ENCODE data around the gene LRRC8E.
"Not testable (repeated sequence)": the region's sequence is repeated elsewhere in the genome, so short reads cannot be mapped to it uniquely, and the experiment has no call there.

LRRC8E gene

DNA sequence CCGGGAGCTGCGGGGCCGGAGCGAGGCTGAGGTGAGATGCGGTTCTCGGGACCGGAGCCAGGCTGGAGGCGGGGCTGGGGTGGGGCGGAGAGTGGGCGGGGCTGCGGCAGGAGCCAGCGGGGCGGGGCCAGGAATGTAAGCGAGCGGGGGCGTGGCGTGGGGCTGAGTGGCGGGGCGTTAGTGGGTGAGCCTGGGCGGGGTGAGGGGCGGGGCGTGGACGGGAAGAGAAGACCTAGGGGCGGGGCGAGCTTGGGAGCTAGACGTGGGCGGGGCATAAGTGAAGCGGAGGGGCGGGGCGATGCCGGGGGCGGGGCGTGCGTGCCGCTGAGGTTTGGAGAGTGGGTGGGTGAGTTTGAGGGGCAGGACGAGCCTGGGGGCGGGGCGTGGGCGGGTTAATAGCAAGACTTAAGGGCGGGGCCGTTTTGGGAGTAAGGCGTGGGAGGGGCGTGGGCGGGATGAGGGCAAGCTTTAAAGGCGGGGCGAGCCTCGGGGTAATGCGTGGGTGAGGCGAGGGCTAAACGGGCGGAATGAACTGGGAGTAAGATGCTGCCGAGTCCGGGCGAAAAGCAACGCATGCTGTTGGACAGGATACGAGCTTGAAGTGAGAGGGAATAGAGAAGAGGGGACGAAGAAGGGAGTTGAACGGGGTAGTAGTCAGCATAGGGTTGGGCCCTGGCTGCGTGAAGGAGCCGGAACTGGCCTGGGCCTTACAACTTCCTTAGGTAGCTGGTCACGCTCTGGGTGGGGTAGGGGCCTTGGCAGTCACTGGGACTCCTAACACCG lies 32.4 kb downstream of the LRRC8E start:
- DNase-seq (ENCODE audit: low spot score): peak; percentile 95

DNA sequence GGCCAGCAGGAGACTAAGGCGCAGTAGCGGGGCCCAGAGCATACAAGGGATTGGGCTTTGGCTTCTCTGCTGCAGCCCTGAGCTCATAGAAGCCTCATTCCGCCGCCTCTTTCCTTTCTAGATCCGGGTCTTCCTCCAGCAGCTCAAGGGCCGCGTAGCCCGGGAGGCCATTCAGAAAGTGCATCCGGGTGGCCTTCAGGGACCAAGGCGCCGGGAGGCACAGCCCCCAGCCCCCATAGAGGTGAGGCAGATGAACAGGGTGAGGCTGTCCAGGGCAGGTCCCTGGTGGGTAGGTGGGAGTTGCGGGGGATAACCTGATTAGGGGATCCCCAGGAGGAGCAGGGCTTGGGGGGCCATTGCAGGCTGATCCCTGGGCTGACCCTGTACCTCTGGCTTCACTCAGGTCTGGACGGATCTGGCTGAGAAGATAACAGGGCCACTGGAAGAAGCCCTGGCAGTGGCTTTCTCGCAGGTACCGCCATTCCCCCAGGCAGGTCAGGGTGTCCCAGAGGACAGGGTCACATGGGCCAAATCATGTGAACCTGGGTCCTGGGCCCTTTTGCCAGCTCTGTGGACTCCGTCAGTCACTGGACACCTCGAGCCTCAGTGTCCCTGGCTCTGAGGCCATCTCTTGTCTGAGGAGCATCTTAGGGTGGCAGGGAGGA lies 33.1 kb downstream of the LRRC8E start:
- no peak for DNase-seq (ENCODE audit: low spot score)

DNA sequence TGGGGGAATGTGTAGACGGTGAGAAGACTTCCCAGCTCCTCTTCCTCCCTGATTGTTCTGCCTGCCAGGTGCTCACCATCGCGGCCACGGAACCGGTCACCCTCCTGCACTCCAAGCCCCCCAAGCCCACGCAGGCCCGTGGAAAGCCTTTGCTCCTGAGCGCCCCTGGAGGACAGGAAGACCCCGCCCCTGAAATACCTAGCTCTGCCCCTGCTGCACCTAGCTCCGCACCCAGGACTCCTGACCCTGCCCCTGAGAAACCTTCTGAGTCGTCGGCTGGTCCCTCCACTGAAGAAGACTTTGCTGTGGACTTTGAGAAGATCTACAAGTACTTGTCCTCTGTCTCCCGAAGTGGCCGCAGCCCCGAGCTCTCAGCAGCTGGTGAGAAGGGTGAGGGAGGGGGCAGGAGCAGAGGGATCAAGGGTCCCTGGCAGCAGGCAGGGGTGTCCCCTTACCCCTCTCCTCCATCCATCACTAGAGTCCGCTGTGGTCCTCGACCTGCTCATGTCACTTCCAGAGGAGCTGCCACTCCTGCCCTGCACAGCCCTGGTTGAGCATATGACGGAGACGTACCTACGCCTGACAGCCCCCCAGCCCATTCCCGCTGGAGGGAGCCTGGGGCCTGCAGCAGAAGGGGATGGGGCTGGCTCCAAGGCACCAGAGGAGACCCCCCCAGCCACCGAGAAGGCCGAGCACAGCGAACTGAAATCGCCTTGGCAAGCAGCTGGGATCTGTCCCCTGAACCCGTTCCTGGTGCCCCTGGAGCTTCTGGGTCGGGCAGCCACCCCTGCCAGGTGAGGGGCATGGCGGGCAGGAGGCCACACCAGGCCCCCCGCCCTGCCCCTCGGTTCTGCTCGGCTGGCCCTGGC lies 33.9 kb downstream of the LRRC8E start:
- DNase-seq (ENCODE audit: low spot score): no peak

DNA sequence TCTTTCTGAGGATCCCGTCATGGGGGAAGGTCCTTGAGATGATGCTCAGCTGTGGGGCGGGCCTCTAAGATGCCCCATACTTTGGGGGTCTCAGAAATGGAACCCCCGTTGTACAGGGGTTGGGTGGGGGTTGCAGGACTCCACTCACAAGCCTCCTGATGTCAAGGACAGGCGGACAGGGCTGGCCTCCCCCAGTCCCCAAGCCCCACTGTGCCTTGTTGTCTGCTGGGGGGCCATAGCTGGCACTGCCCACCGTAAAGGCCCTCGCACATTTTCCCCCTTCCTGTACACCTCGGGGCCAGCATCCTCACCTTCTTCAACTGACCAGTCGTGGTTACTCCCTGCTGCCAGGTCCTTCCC lies 34.5 kb downstream of the LRRC8E start:
- no peak for DNase-seq (ENCODE audit: low spot score)

DNA sequence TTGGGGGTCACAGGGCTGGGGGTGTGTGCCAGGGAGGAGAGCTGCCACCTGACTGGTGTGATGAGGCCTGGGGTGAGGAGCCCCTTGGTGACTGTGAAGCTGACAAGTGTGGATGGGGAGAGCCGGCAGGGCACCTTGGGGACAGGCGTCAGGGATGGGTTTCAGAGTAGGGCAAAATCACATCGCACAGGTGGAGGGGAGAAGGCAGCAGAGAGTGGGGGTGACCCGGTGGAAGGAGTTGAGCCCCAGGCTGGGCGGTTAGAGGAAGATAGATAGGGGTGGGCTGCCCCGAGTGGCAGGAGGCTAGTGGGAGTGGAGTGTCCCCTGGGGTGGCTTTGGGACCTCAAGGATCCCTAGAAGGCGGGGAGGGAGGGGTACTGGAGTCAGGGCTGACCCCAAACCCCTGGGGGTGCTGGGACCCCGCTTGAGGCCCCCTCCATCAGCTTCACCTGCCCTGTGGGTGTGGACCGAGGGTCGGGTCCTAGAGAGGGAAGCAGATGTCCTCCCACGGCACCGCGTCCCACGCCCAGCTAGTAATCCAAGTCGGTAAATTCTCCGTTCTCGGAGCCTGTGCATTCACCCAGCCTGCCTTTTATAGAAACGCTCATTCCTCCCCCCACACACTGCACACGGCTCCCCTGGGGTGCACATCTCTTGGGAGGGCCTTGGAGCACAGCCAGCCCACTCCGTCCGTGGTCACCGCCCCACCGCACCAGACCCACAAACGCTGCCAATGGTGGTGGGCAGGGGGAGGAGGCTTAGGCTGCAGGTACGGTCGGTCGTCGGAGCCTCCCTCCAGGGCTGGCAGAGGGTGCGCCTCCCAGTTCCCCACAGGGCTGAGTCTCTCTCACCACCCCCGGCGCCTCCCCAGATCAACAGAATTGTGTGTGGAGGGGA lies 35.2 kb downstream of the LRRC8E start:
- DNase-seq (ENCODE audit: low spot score): no peak

DNA sequence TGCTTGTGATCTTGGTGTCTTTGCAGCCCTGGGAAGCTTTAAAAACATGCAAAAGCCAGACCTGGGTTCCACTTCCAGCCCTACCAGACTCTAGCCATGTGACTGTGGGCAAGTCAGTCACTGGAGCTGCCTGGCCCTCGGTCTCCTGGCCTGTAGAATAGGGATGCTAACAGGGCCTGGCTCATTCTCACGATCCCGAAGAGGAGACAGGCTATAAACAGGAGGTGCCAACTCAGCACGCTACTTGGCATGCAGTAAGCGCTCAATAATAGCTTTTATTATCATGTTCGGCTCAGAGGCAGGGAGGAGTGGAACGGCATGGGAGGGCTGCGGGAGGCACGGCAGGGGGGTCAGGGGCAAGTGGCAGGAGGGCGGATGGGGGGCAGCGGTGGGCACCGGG lies 35.9 kb downstream of the LRRC8E start:
- no peak for DNase-seq (ENCODE audit: low spot score)

DNA sequence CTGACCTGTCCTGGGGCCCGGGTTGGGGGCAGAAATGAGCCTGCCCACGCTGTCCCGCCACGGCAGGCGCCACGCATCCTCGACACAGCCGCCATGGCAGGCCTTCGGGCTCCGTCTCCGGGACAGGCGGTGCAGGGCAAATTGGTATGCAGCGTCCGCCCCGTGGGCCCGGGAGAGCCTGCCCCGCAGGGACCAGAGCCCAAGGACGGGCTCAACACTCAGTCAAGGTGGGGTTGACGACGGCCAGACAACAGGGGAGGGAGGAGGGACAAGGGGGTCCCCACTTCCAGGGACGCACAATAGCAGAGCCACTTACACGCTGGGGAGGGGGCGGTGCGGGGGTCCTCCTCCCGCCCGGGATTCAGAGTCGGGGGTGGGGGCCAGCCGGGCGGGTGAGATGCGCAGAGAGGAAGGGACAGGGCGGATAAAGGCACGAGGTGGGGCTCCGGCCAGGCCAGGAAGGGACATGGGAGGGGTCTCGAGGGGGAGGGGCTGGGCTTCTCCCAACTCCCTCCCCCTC lies 36.4 kb downstream of the LRRC8E start:
- DNase-seq (ENCODE audit: low spot score): no peak

DNA sequence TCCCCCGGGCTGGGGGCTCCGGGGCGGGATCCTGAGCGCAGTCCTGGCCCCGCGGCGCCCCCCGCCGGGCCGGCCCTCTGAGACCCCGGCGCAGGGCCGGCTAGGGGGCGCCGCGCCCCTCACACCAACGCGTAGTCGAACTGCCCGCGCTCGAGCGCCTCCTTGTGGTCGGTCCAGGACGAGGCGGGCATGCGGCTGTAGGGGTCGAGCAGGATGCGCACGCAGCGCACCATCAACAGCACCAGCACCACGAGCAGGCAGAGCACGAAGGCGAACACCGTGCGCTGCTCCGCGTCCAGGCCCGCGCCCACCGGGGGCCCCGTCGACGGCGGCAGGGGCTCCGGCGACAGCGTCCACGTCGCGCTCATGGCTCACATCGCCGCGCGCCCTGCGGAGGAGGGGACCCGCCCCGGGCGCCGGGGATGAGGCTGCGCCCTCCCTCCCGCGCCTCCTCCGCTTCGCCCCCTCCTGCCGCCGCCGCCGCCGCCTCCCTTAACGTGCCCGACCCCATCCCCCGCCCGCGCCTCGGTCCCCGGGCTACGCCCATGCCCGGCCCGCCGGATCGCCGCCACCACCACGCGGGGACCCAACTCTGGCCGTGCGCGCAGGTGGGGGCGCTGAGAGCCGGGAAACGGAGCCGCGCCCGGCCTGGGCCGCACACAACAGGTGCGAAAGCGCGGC lies 37.0 kb downstream of the LRRC8E start:
- DNase-seq (ENCODE audit: low spot score): peak; percentile 91

DNA sequence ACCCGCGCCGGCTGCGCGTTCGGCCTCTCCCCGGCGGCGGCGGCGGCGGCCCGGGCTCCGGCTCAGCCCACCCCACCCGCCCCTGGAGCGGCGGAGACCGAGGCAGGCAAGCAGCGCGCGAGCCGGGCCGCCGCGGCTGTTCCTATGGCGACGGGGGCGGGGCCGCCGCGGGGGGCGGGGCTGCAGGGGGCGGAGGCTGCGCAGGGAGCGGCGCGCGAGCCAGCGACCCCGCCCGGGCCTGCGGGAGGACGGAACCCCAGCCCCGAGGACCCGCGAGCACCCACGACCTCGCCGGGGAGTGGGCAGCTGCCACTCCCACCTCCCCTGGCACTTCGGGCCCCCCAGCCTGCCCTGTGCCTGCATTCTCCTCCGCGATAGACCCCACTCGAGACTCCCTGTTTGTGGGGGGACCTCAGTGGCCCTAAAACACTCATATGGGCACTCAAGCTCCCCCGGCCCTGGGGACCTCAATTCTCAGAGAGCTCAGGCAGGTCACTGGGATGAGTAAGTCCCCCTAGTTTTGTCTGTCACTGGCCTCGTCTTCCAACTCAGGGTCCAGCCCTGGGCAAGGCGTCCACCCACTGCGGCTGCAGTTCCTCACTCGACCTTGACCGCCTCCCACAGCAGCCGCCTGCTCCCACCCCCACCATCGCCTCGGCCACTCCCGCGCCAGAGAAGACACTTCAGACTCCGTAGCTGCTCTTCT lies 37.9 kb downstream of the LRRC8E start, which contains the start of gene CTXN1:
Gene CTXN1 (minus strand): TSS at position 115 of the 706 bp plus-strand sequence. CDS start 597 bp downstream, outside the sequence.
- DNase-seq (ENCODE audit: low spot score): peak; percentile 75

DNA sequence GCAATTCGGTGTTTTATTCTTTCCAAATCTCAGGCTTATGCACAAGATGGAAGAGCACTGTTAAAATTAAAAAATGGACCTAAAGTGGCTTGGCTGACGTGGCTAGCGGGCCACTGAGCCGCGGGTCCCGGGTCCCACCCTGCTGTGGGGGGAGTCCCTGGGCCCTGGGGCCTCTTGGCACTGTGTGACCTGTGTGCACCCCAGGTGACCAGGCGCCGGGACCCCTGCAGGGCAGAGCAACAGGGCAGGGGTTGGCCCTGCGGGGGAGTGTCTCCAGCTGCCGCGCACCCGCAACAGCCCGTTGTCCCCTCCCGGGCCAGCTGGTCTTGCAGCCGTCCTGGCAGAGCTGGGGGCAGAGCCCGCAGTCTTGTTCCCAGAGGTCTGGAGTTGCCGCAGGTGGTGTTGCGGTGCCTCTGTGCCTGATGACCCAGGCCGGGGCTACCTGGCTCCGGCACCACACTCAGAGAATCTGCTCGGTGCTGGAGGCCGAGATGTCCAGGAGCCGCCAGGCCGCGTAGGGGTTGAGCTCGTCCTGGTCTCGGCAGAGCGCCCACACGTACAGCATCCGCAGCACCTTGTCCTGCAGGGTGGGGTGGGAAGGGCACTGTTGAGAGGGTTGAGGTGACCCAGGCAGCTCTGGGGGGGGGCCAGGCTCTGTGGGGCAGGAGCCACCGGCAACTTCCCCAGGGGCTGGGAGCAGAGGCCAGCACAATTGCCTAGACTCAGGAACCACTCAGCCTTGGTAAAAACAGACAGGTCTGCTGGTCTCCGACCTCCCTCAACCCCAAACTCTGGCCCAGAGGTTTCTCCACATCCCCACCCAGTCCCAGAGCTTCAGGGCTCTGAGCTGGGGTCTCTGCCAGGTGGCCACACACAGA lies 38.7 kb downstream of the LRRC8E start:
- DNase-seq (ENCODE audit: low spot score): no peak

DNA sequence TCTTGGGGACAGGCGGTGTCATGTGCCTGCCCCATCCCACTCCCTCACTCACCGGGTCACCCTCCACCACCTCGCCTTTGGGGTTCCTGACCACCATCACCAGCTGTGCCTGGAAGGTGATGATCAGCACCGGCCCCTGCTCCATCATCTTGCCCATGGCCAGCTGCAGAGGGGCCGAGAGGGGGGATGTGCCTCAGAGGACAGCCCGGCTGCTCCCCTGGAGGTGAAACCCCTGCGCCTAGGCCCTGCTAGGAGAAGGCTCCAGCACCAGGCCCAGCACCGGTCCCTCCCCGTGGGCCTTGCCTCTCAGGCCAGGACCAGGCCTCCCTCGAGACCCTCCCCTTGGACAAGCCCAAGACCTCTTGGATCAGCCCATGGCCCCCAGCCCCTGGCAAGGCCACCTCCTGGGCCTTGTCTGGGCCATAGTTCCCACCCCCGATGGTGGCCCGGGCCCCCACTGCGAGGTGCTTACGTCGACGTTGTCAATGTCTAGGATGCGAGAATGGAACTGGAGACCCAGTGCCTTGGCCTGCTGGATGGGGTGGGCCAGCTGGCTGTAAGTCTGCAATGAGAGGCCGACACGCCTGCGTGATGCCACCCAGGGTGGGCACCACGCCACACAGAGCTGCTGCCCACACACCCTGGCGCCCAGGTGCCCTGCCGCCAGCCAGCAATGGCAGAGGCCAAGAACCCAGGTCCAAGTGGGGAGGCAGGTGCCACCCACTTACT lies 39.5 kb downstream of the LRRC8E start:
- DNase-seq (ENCODE audit: low spot score): no peak

DNA sequence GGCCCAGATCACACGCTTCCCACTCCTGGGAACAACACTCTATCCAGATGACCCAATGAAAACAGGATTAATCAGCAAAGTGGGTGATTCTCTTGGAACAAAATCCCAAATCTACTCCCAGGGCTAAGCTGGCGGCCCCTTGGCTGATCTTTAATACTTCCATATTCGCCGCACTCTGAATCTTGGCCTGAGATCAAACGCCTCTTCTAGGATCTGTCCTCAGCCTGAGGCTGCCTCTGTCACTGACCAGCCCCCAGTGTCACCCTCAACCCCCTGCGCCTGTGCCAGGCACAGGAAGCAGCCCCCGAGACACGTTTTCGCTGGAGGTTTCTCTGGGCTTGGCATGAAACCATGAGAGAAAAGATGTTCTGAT lies 40.0 kb downstream of the LRRC8E start:
- DNase-seq (ENCODE audit: low spot score): no peak

DNA sequence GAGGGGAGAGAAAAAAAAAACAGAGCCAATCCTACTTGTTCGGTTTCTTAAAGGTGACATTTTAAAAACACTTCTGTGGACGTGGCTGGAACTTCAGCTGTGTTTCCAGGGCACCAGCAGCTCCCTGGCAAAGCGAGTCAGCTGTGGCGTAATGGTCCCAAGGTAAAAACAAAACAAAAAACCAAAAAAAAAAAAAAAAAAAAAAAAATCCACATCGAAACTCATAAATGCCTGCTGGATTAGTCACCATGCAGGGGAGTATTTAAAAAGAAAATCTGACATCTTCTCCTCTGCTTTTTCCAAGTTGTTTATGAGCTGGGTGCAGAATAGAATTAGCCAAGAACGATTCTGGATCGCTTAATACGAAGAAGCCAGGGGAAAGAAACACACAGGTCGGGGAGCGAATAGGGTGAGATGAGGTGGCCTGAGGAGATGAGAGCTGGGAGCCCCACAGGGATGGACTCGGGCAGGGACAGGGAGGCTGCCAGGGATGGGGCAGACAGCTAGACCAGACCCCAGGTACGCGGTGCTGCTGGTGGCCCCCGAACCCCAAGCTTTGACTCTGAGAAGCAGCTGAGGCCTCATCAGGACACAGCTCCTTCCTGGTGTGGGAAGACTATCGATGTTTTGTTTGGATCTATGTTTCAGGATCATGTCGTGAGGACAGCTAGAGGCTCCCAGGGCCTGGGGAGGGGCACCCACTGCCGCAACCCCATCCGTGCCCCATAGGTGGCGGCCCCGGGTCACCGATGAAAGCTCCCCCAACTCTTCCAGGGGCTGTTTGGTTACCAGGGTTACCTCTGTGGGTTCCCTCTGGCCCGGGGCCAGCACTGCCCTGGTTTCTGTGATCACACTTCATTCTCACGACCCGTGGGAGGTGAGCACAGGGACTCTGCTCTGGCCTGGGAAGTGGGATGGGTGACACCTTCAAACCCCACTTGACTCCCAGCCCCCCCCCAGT lies 40.7 kb downstream of the LRRC8E start:
- DNase-seq (ENCODE audit: low spot score): peak; percentile 94

DNA sequence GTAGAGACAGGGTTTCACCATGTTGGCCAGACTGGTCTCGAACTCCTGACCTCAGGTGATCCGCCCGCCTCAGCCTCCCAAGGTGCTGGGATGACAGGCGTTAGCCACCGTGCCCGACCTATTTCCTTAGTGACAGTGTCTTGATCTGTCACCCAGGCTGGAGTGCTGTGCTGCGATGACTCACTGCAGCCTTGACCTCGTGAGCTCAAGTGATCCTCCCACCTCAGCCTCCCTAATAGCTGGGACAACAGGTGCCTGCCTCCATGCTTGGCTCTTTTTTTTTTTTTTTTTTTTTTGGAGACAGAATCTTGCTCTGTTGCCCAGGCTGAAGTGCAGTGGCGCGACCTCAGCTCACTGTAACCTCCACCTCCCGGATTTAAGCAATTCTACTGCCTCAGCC lies 41.7 kb downstream of the LRRC8E start:
- not testable (repeated sequence) for DNase-seq (ENCODE audit: low spot score)

DNA sequence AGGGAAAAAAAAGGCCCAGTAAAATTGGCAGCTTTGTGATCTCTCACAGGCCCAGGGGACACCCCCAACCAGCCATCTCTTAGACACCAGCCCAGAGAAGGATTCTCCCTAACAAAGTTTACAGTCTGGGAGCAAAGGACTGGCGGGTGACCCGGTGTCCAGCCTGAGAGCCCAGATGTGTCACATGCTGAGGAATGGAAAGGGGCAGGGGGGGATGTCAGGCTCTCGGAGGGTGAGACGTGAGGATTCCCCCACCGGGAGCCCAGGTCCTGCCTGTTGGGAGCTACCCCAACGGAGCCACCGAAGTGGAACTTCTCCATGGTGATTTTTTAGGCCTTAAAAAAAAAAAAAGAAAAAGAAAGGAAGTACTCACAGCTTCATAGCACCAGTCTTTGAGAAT lies 42.5 kb downstream of the LRRC8E start:
- no peak for DNase-seq (ENCODE audit: low spot score)

DNA sequence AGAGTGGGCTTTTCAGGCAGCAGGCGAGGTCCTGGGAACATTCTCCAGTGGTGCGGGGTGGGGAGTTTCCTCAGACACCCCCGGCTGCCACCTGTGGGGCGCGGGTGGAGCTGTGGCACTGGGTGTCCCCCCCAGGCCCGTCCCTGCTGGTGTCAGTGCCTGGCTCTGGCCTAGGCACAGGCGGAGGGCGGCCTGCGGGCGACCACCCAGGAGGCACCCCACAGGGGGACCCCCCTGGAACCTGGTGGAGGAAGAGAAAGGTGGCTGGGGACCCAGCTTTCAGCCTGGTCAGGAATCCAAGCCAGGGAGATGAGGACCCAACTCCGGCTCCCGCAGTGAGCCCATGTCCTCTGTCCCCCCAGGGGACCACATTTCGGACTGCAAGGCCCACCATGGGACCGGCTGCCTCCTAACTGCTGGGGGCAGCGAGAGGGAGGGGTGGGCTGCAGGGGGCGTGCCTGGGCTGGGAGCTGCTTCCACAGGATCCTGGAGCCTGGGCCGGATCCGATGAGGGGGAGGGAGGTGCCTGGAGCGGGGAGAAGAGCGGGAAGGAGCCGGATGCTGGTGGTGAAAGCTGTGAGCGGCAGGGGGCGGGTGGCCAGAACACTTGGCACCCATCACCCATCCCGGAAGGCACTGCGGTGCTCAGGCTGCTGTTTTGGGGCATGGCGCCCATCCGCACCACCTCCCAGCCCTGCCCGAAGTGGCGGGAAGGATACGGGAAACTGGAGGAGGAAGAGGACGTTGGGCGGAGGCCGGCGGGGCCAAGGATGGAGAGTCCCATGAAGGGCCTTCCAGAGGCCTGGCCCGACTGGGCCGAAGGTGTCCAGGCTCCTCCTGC lies 43.1 kb downstream of the LRRC8E start:
- no peak for DNase-seq (ENCODE audit: low spot score)
